GM12872 (cell line): ENCODE results near the gene DNAH2.

Experiments used
- CTCF ChIP-seq: IDR thresholded peaks from 3 replicates; pipeline ENCODE4 v1.5.1; 2011; ENCODE audit warnings: low read depth, mild to moderate bottlenecking, low read length, moderate library complexity; ENCODE audit not compliant: insufficient read depth

Gene DNAH2

GRCh38 chr17:7836596-7837407, 119.3 kb downstream of the DNAH2 start:
- no peak for TF ChIP-seq CTCF

GRCh38 chr17:7837408-7838088, 120.0 kb downstream of the DNAH2 start:
- no peak for TF ChIP-seq CTCF

- TF ChIP-seq CTCF: no peak
Observed at GRCh38 chr17:7838090-7839075, 120.8 kb downstream of the DNAH2 start.

GRCh38 chr17:7839190-7839875, 121.8 kb downstream of the DNAH2 start:
- no peak for TF ChIP-seq CTCF

- no peak for TF ChIP-seq CTCF
Observed at GRCh38 chr17:7839876-7840261, 122.3 kb downstream of the DNAH2 start.

GRCh38 chr17:7840441-7840840, 122.9 kb downstream of the DNAH2 start:
- TF ChIP-seq CTCF: no peak

GRCh38 chr17:7840875-7841274, 123.3 kb downstream of the DNAH2 start:
- no peak for TF ChIP-seq CTCF
